Measurements from ENCODE around the gene FBXW11.
"Not testable (repeated sequence)": the region's sequence is repeated elsewhere in the genome, so short reads cannot be mapped to it uniquely, and the experiment has no call there.

The FBXW11 gene

DNA sequence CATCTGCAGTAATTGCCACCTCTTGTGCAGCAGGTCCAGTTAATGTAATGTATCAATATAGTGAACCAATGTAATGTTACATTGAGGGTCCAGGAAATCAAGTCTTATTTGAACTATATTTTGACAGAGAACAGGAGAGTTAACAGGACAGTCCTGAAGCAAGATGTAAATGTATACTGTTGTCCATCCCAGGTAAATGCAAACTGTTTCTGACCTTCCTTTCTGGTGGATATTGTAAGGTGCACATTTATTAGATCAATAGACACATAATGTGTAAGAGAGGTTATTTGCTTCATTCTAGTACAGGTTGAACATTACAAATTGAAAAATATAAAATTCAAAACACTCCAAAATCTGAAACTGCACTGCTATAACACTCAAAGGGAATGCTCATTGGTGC is 23.4 kb upstream of the FBXW11 start:
- no peak for ATAC-seq (ENCODE audit: low read depth)
- Histone ChIP-seq H3K9me3 (ENCODE audit: severe bottlenecking) (no peaks in the 10 kb centered on the region), H3K4me1 (ENCODE audit: insufficient read depth, poor library complexity, severe bottlenecking) (no peaks in the 10 kb centered on the region), H3K4me3 (ENCODE audit: severe bottlenecking) (no peak overlapping the region), H3K27me3 (ENCODE audit: insufficient read depth, poor library complexity, severe bottlenecking) (no peaks in the 10 kb centered on the region), H3K27ac (ENCODE audit: poor library complexity, severe bottlenecking) (no peak overlapping the region), H3K36me3 (ENCODE audit: low read depth) (no peaks in the 10 kb centered on the region)
- TF ChIP-seq, protein P1, sequence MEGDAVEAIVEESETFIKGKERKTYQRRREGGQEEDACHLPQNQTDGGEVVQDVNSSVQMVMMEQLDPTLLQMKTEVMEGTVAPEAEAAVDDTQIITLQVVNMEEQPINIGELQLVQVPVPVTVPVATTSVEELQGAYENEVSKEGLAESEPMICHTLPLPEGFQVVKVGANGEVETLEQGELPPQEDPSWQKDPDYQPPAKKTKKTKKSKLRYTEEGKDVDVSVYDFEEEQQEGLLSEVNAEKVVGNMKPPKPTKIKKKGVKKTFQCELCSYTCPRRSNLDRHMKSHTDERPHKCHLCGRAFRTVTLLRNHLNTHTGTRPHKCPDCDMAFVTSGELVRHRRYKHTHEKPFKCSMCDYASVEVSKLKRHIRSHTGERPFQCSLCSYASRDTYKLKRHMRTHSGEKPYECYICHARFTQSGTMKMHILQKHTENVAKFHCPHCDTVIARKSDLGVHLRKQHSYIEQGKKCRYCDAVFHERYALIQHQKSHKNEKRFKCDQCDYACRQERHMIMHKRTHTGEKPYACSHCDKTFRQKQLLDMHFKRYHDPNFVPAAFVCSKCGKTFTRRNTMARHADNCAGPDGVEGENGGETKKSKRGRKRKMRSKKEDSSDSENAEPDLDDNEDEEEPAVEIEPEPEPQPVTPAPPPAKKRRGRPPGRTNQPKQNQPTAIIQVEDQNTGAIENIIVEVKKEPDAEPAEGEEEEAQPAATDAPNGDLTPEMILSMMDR (IDR thresholded peaks at IDR 0.05; ENCODE audit: poor library complexity, severe bottlenecking), result no peak
- no peak for DNase-seq (ENCODE audit: low spot score)

DNA sequence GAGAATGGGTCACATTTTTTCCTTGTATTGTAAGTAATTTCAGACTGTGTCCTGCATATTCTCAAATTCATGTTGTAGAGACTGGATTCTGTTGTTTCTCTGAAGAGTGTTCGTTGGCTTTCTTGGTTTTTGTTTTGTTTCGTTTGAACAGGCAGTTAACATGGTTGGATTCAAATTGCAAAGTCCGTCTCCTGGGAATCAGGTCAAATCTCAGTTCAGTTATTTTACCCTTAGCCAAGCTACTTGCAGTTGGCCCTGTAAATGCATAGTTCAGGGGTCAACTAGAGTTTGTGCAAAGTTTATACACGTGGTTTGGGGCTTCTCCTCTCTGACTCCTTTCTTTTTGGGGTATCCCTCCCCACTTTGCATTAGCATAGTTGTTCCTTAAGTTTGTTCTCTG is 21.7 kb upstream of the FBXW11 start:
- no peak overlapping the region for H3K27ac ChIP-seq (ENCODE audit: poor library complexity, severe bottlenecking)
- H3K4me1 ChIP-seq (ENCODE audit: insufficient read depth, poor library complexity, severe bottlenecking), result no peaks in the 10 kb centered on the region
- ATAC-seq (ENCODE audit: low read depth), result no peak
- H3K9me3 ChIP-seq (ENCODE audit: severe bottlenecking), result no peaks in the 10 kb centered on the region
- H3K36me3 ChIP-seq (ENCODE audit: low read depth), result no peaks in the 10 kb centered on the region
- TF ChIP-seq, protein P1 (IDR thresholded peaks at IDR 0.05; ENCODE audit: poor library complexity, severe bottlenecking), result no peak
- no peak overlapping the region for H3K4me3 ChIP-seq (ENCODE audit: severe bottlenecking)
- DNase-seq (ENCODE audit: low spot score), result no peak
- H3K27me3 ChIP-seq (ENCODE audit: insufficient read depth, poor library complexity, severe bottlenecking), result no peaks in the 10 kb centered on the region

- H3K27me3 ChIP-seq (ENCODE audit: insufficient read depth, poor library complexity, severe bottlenecking); H3K4me1 ChIP-seq (ENCODE audit: insufficient read depth, poor library complexity, severe bottlenecking); H3K9me3 ChIP-seq (ENCODE audit: severe bottlenecking); H3K4me3 ChIP-seq (ENCODE audit: severe bottlenecking); ATAC-seq (ENCODE audit: low read depth); H3K27ac ChIP-seq (ENCODE audit: poor library complexity, severe bottlenecking); H3K36me3 ChIP-seq (ENCODE audit: low read depth); DNase-seq (ENCODE audit: low spot score): not testable (repeated sequence)
- TF ChIP-seq, protein P1 (IDR thresholded peaks at IDR 0.05; ENCODE audit: poor library complexity, severe bottlenecking), result peak; percentile 35
These were observed 13.8 kb upstream of the FBXW11 start for GRCh38 chr5:172020110-172020786.

DNA sequence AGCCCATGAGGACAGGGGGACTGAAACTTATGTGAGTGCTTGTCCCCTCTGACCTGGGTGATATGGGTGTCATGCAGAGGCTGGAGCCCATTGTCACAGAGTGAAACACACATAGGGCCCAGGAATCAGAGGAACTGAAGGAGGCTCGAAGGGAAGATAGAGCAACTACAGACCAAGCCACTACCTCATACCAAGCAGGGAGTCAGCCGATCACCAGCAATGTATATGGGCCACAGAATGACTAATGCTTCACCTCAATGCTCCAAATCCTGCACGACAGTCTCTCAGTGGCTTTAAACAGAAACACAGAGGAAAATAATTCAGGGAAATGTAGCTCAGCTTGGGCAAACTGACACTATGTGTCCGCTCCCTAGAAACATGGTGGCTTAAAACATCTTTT is 8.9 kb upstream of the FBXW11 start:
- Histone ChIP-seq H3K27ac (ENCODE audit: poor library complexity, severe bottlenecking) (no peak overlapping the region), H3K27me3 (ENCODE audit: insufficient read depth, poor library complexity, severe bottlenecking) (no peaks in the 10 kb centered on the region), H3K4me3 (ENCODE audit: severe bottlenecking) (no peak overlapping the region), H3K4me1 (ENCODE audit: insufficient read depth, poor library complexity, severe bottlenecking) (no peaks in the 10 kb centered on the region), H3K36me3 (ENCODE audit: low read depth) (no peaks in the 10 kb centered on the region), H3K9me3 (ENCODE audit: severe bottlenecking) (no peaks in the 10 kb centered on the region)
- DNase-seq (ENCODE audit: low spot score), result no peak
- TF ChIP-seq, protein P1 (IDR thresholded peaks at IDR 0.05; ENCODE audit: poor library complexity, severe bottlenecking), result no peak
- ATAC-seq (ENCODE audit: low read depth), result no peak

DNA sequence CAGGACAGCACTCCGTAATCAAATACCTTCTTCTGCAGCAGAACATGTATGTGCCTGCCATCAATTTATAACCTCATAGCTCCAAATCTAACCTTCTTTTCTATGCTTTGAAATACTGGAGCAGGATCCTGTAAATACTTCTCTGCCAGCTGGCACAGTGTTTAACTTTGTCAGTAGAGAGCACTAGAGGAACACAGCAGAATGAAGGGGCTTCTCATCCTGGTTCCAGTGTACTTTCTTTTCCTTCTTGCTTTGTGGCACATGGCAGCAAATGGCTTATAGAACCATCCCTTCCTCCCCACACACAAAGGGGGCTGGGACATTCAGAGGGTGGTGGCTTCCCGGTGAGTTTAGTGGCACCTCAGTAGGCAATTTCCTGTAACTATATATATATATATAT is 3.8 kb upstream of the FBXW11 start:
- TF ChIP-seq, protein P1 (IDR thresholded peaks at IDR 0.05; ENCODE audit: poor library complexity, severe bottlenecking), result peak; percentile 30
- H3K4me1 ChIP-seq (ENCODE audit: insufficient read depth, poor library complexity, severe bottlenecking), result peaks cover 16% of the 10 kb centered on the region
- ATAC-seq (ENCODE audit: low read depth) (no peak), DNase-seq (ENCODE audit: low spot score) (no peak)
- H3K27me3 ChIP-seq (ENCODE audit: insufficient read depth, poor library complexity, severe bottlenecking), result no peaks in the 10 kb centered on the region
- no peak overlapping the region for H3K27ac ChIP-seq (ENCODE audit: poor library complexity, severe bottlenecking)
- no peaks in the 10 kb centered on the region for H3K9me3 ChIP-seq (ENCODE audit: severe bottlenecking)
- no peak overlapping the region for H3K4me3 ChIP-seq (ENCODE audit: severe bottlenecking)
- H3K36me3 ChIP-seq (ENCODE audit: low read depth), result no peaks in the 10 kb centered on the region

All from RWPE2 (cell line).